Caki2 (cell line): ENCODE data around the gene PIK3C2G. TPM values are rescaled to one million over a fixed set of nuclear protein-coding genes. Genes with fewer than 3 reads are reported as not detected.
"Not testable (repeated sequence)": the region's sequence is repeated elsewhere in the genome, so short reads cannot be mapped to it uniquely, and the experiment has no call there.

Experiments used
- DNase-seq: peaks from one replicate; pipeline ENCODE4 v3.0.0-alpha.2; 2015; ENCODE audit warnings: low read depth
- in situ Hi-C: cut with HindIII; loops from 2 replicates; pipeline ENCODE4 v1.10.0; 2016; ENCODE audit warnings: low sequenced_read_pairs, low pct_unique_long_range_greater_than_20kb, mixed read lengths
- total RNA-seq: library from RNA; depleted of rRNA; stranded (reverse); fragments of >200 nt; shearing (Covaris generic); gene quantifications from 2 replicates; pipeline ENCODE4 v1.2.3, GENCODE V29; 2014; ENCODE audit warnings: low replicate concordance; rRNA removed

PIK3C2G gene
- not detected in 2 replicates for total RNA-seq

- in situ Hi-C loops: no loop called here
- DNase-seq: no peak
These were observed at the start of gene PIK3C2G for GRCh38 chr12:18261273-18261672. Gene PIK3C2G (plus strand): TSS chr12:18261518. CDS start chr12:18282082, 20,564 bp downstream.

GRCh38 chr12:18217966-18218365 lies 43.4 kb upstream of the PIK3C2G start:
- in situ Hi-C loops: no loop called here
- no peak for DNase-seq

- DNase-seq: no peak
- in situ Hi-C loops: no loop called here
These were observed 39.6 kb upstream of the PIK3C2G start for GRCh38 chr12:18221726-18222125.

GRCh38 chr12:18222699-18223098 lies 38.6 kb upstream of the PIK3C2G start:
- no peak for DNase-seq
- in situ Hi-C loops: no loop called here

- in situ Hi-C loops: no loop called here
- peak; percentile 42 for DNase-seq
These were observed 36.6 kb upstream of the PIK3C2G start for GRCh38 chr12:18224745-18225144.

GRCh38 chr12:18239526-18239925 lies 21.8 kb upstream of the PIK3C2G start:
- DNase-seq: no peak
- in situ Hi-C loops: no loop called here

GRCh38 chr12:18242380-18243089 lies 18.8 kb upstream of the PIK3C2G start:
- DNase-seq: peak; percentile 21
- in situ Hi-C loops: no loop called here

GRCh38 chr12:18243238-18243637 lies 18.1 kb upstream of the PIK3C2G start:
- DNase-seq: no peak
- in situ Hi-C loops: no loop called here

GRCh38 chr12:18246066-18246465 lies 15.3 kb upstream of the PIK3C2G start:
- in situ Hi-C loops: no loop called here
- no peak for DNase-seq

GRCh38 chr12:18250313-18250916 lies 10.9 kb upstream of the PIK3C2G start:
- peak; percentile 28 for DNase-seq
- in situ Hi-C loops: no loop called here

- in situ Hi-C loops: no loop called here
- DNase-seq: no peak
These were observed 7.2 kb upstream of the PIK3C2G start for GRCh38 chr12:18254081-18254480.

GRCh38 chr12:18255004-18255403 lies 6.3 kb upstream of the PIK3C2G start:
- in situ Hi-C loops, DNase-seq: not testable (repeated sequence)

- in situ Hi-C loops: no loop called here
- DNase-seq: no peak
These were observed 4.1 kb upstream of the PIK3C2G start for GRCh38 chr12:18257251-18257650.

GRCh38 chr12:18258929-18259328 lies 2.4 kb upstream of the PIK3C2G start:
- no peak for DNase-seq
- in situ Hi-C loops: no loop called here

- DNase-seq: no peak
- in situ Hi-C loops: no loop called here
These were observed 1.2 kb upstream of the PIK3C2G start for GRCh38 chr12:18259906-18260682.

GRCh38 chr12:18261906-18262305 lies 588 bp downstream of the PIK3C2G start:
- DNase-seq: no peak
- in situ Hi-C loops: no loop called here

GRCh38 chr12:18262514-18262913 lies 1.2 kb downstream of the PIK3C2G start:
- peak; percentile 50 for DNase-seq
- in situ Hi-C loops: no loop called here

GRCh38 chr12:18264581-18265075 lies 3.3 kb downstream of the PIK3C2G start:
- in situ Hi-C loops: no loop called here
- DNase-seq: no peak
